Measurements from ENCODE around the gene DHRS3. TPM values are rescaled to one million over a fixed set of nuclear protein-coding genes. Genes with fewer than 3 reads are reported as not detected.

Gene DHRS3
- total RNA-seq, 1 donor from 2014 or later: 31.9 TPM

DNA sequence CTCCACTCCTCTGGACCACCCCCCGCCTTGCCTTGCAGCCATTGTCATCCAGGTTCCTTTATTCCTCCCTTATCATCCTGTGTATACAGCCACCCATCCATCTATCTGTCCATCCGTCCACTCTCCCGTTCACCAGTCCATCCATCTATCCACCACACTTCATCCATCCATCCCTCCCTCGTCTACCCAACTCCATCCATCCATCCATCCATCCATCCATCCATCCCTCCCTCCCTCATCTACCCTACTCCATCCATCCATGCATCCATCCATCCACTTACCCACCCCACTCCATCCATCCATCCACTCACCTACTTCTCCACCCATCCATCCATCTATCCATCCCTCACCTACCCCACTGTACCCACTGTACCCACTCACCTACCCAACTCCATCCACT, 35.4 kb downstream of the DHRS3 start:
- Mint-ChIP-seq H3K4me1 (ENCODE audit: low read depth) (no peaks in the 10 kb centered on the region), H3K27ac (ENCODE audit: unreplicated experiment) (no peak overlapping the region), H3K9me3 (ENCODE audit: low read depth) (no peaks in the 10 kb centered on the region), H3K4me3 (ENCODE audit: unreplicated experiment) (no peak overlapping the region), H3K27me3 (ENCODE audit: low read depth) (no peaks in the 10 kb centered on the region), H3K36me3 (ENCODE audit: low read depth) (peaks cover 6% of the 10 kb centered on the region)
- no peak for DNase-seq (ENCODE audit: low spot score)
- TF ChIP-seq, protein P1, sequence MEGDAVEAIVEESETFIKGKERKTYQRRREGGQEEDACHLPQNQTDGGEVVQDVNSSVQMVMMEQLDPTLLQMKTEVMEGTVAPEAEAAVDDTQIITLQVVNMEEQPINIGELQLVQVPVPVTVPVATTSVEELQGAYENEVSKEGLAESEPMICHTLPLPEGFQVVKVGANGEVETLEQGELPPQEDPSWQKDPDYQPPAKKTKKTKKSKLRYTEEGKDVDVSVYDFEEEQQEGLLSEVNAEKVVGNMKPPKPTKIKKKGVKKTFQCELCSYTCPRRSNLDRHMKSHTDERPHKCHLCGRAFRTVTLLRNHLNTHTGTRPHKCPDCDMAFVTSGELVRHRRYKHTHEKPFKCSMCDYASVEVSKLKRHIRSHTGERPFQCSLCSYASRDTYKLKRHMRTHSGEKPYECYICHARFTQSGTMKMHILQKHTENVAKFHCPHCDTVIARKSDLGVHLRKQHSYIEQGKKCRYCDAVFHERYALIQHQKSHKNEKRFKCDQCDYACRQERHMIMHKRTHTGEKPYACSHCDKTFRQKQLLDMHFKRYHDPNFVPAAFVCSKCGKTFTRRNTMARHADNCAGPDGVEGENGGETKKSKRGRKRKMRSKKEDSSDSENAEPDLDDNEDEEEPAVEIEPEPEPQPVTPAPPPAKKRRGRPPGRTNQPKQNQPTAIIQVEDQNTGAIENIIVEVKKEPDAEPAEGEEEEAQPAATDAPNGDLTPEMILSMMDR (IDR thresholded peaks at IDR 0.05): no peak

DNA sequence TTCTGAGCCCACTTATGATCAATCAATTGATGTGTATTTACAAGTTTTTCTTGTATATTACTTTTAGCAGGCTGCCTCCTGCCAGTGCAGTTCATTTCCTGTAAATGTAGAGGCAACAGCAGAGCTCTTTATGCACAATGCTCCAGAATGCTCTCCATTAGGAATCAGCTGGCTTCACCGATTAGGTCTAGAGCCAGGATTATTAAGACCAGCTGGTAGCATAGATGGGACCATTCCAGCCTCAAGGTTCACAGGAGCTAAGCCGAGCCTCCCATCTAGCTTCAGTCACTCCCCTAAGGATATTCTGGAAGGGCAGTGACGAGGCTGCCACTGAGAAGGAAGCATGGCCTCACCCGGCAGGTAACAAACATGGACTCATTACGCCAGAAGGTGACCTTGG, 36.8 kb downstream of the DHRS3 start:
- no peak for DNase-seq (ENCODE audit: low spot score)
- Mint-ChIP-seq H3K27ac (ENCODE audit: unreplicated experiment) (no peak overlapping the region), H3K4me3 (ENCODE audit: unreplicated experiment) (no peak overlapping the region), H3K9me3 (ENCODE audit: low read depth) (no peaks in the 10 kb centered on the region), H3K27me3 (ENCODE audit: low read depth) (no peaks in the 10 kb centered on the region), H3K36me3 (ENCODE audit: low read depth) (peaks cover 9% of the 10 kb centered on the region), H3K4me1 (ENCODE audit: low read depth) (no peaks in the 10 kb centered on the region)
- TF ChIP-seq, protein P1 (IDR thresholded peaks at IDR 0.05): no peak

DNA sequence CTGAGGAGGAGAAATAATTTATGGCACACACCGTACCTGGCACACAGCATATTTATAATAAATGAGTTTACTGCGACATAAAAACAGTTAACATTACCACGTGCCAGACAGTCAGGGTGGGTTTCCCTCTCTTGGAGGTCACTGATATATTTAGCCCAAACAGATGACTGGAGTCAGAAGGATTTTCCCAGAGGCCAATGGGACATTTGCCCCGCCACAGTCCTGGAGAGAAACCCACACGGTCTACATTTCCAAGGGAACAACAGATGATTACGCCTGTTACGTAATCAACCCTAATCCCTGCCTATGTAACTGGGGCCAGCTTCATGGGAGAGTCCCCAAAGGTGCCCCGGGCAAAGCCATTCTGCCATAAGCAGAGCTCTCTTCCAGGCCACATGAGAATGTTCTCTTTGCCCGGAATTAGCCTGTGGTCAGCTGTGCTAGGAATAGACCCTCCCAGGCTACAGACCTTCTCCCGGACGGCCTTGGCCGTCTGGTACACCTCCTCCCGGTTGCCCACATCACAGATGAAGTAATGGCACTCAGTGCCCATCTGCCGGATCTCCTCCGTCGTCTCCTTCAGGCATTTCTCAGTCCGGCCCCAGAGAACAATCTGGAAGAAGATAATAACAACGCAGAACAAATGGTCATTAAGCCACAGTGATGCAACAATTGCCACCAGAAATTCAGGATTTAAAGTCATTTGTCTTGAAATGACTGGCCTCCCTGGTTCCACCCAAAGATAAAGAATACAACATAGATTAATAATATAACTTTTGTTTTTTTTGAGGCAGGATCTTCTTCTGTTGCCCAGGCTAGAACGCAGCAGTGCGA, 37.7 kb downstream of the DHRS3 start:
- TF ChIP-seq, protein P1 (IDR thresholded peaks at IDR 0.05): no peak
- no peak overlapping the region for H3K4me3 Mint-ChIP-seq (ENCODE audit: unreplicated experiment)
- H3K9me3 Mint-ChIP-seq (ENCODE audit: low read depth): no peaks in the 10 kb centered on the region
- peaks cover 9% of the 10 kb centered on the region for H3K36me3 Mint-ChIP-seq (ENCODE audit: low read depth)
- no peaks in the 10 kb centered on the region for H3K27me3 Mint-ChIP-seq (ENCODE audit: low read depth)
- H3K27ac Mint-ChIP-seq (ENCODE audit: unreplicated experiment): no peak overlapping the region
- H3K4me1 Mint-ChIP-seq (ENCODE audit: low read depth): no peaks in the 10 kb centered on the region
- DNase-seq (ENCODE audit: low spot score): no peak

DNA sequence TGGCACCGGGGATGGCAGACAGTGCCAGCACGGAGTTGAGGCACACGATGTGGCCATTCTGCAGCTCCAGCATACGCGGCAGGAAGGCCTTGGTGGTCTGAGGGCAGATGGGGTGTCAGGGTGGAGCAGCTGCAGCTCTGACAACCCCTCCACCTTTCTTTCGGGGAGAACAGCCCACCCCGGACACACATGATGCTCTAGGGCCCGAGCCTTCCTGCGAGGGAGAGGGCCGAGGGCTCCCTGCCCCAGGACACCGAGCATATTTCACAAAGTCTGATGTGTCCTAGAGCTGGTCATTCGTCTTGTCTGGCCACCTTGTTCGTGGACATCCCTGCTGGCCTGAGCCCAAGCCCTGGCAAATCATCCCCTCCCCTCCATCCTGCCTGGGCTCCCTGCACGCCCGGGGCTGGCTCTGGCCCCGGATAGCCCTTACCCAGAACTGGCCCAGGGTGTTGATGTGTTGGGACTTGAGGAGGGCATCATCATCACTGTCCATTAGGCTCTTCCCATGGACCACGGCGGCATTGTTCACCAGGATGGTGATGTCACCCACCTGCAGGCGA, 39.1 kb downstream of the DHRS3 start:
- peaks cover 13% of the 10 kb centered on the region for H3K36me3 Mint-ChIP-seq (ENCODE audit: low read depth)

DNA sequence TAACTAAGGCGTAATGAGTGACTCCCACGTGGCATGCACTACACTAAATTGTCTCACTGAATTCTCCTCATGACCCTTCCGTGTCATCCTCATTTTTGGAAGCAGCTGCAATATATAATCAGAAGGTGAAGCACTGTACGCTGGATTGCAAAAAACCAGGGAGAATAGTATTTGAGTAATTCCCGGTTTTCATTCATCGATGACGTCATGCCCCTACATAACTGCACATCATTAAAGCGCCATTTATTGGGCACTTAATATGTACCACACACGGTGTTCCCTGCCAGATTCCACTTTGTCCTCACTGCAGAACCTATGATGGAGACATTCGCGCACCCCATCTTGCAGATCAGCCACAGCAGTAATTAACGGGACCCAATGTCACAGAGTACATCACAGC, 41.0 kb downstream of the DHRS3 start:
- DNase-seq (ENCODE audit: low spot score): no peak
- Mint-ChIP-seq H3K27me3 (ENCODE audit: low read depth) (no peaks in the 10 kb centered on the region), H3K27ac (ENCODE audit: unreplicated experiment) (no peak overlapping the region), H3K4me3 (ENCODE audit: unreplicated experiment) (no peak overlapping the region), H3K9me3 (ENCODE audit: low read depth) (no peaks in the 10 kb centered on the region), H3K36me3 (ENCODE audit: low read depth) (peaks cover 20% of the 10 kb centered on the region), H3K4me1 (ENCODE audit: low read depth) (peaks cover 3% of the 10 kb centered on the region)
- TF ChIP-seq, protein P1 (IDR thresholded peaks at IDR 0.05): no peak

More for the DNA sequence above, 39.1 kb downstream of the DHRS3 start:
- no peaks in the 10 kb centered on the region for H3K4me1 Mint-ChIP-seq (ENCODE audit: low read depth)
- H3K4me3 Mint-ChIP-seq (ENCODE audit: unreplicated experiment): no peak overlapping the region
- no peak for DNase-seq (ENCODE audit: low spot score)
- H3K9me3 Mint-ChIP-seq (ENCODE audit: low read depth): no peaks in the 10 kb centered on the region
- no peaks in the 10 kb centered on the region for H3K27me3 Mint-ChIP-seq (ENCODE audit: low read depth)
- TF ChIP-seq, protein P1 (IDR thresholded peaks at IDR 0.05): no peak
- H3K27ac Mint-ChIP-seq (ENCODE audit: unreplicated experiment): no peak overlapping the region

All from chondrocyte (in vitro differentiated cells).